ENCODE results near the gene SETD6.
A peak's percentile ranks its signal among the peaks of the same experiment; 100 is the strongest.
"Not testable (repeated sequence)": the region's sequence is repeated elsewhere in the genome, so short reads cannot be mapped to it uniquely, and the experiment has no call there.

The SETD6 gene

GRCh38 chr16:58515125-58515870 lies at the start of gene SETD6:
Gene SETD6 (plus strand): TSS chr16:58515517. CDS start chr16:58515538, 21 bp downstream.
- peak; percentile 93 for DNase-seq

GRCh38 chr16:58465817-58466216 lies 49.5 kb upstream of the SETD6 start:
- no peak for DNase-seq

GRCh38 chr16:58466396-58466795 lies 48.9 kb upstream of the SETD6 start:
- no peak for DNase-seq

GRCh38 chr16:58467905-58468304 lies 47.4 kb upstream of the SETD6 start:
- no peak for DNase-seq

- no peak for DNase-seq
Measured at GRCh38 chr16:58471209-58471975, 43.9 kb upstream of the SETD6 start.

- DNase-seq: no peak
Measured at GRCh38 chr16:58472266-58472665, 43.1 kb upstream of the SETD6 start.

GRCh38 chr16:58472827-58473226 lies 42.5 kb upstream of the SETD6 start:
- no peak for DNase-seq

GRCh38 chr16:58474296-58474695 lies 41.0 kb upstream of the SETD6 start:
- DNase-seq: no peak

GRCh38 chr16:58475091-58475619 lies 40.2 kb upstream of the SETD6 start:
- no peak for DNase-seq

- DNase-seq: no peak
Measured at GRCh38 chr16:58476791-58477190, 38.5 kb upstream of the SETD6 start.

- DNase-seq: no peak
Measured at GRCh38 chr16:58478427-58478826, 36.9 kb upstream of the SETD6 start.

- no peak for DNase-seq
Measured at GRCh38 chr16:58481226-58481869, 34.0 kb upstream of the SETD6 start.

GRCh38 chr16:58481931-58482330 lies 33.4 kb upstream of the SETD6 start:
- no peak for DNase-seq

GRCh38 chr16:58485184-58485887 lies 30.0 kb upstream of the SETD6 start:
- no peak for DNase-seq

- peak; percentile 88 for DNase-seq
Measured at GRCh38 chr16:58487566-58488351, 27.6 kb upstream of the SETD6 start.

- peak; percentile 27 for DNase-seq
Measured at GRCh38 chr16:58488531-58488930, 26.8 kb upstream of the SETD6 start.

- no peak for DNase-seq
Measured at GRCh38 chr16:58490065-58490464, 25.3 kb upstream of the SETD6 start.

GRCh38 chr16:58490539-58490938 lies 24.8 kb upstream of the SETD6 start:
- DNase-seq: not testable (repeated sequence)

- no peak for DNase-seq
Measured at GRCh38 chr16:58492066-58492465, 23.3 kb upstream of the SETD6 start.

GRCh38 chr16:58492735-58493134 lies 22.6 kb upstream of the SETD6 start:
- DNase-seq: no peak

- no peak for DNase-seq
Measured at GRCh38 chr16:58493756-58494431, 21.4 kb upstream of the SETD6 start.
